Measurements from ENCODE around the gene GLTPD2. TPM values are rescaled to one million over a fixed set of nuclear protein-coding genes. Genes with fewer than 3 reads are reported as not detected.

The GLTPD2 gene
- total and polyA plus RNA-seq, 10 of the 15 experiments (the other 5 are each of a cell fraction or from before 2014, with no cell fraction given): 0.16 to 0.34 TPM; not detected in 8

GRCh38 chr17:4811471-4811870, 22.7 kb downstream of the GLTPD2 start:
- no peak overlapping the region for H3K9ac ChIP-seq (ENCODE audit: control insufficient read depth, insufficient read depth, low read length)
- CTCF ChIA-PET: no interaction called here
- H3K4me1 ChIP-seq (ENCODE audit: control insufficient read depth, insufficient read depth, low read length): peaks cover 4% of the 10 kb centered on the region
- POLR2A ChIA-PET: interaction anchor here (0.6 kb wide), 1 partner anchor 23 kb away, joined by 4 read pairs; no protein-coding TSS in a partner anchor
- no peak overlapping the region for H3K4me3 ChIP-seq
- TF ChIP-seq MEF2B (IDR thresholded peaks at IDR 0.05; ENCODE audit: partially characterized antibody, poor library complexity, severe bottlenecking) (no peak), RELB (IDR thresholded peaks at IDR 0.05; ENCODE audit: low read depth) (no peak), FOXK2 (IDR thresholded peaks at IDR 0.05) (no peak), SUZ12 (IDR thresholded peaks at IDR 0.05; ENCODE audit: unreplicated experiment) (no peak), STAT3 (IDR thresholded peaks at IDR 0.05; ENCODE audit: low read depth, low read length) (no peak), GATAD2B (conservative IDR thresholded peaks at IDR 0.05; ENCODE audit: low read depth) (no peak), ATF3 (IDR thresholded peaks at IDR 0.05; ENCODE audit: borderline replicate concordance, extremely low read depth, low read depth, low read length) (no peak), SIX5 (IDR thresholded peaks at IDR 0.05; ENCODE audit: low read depth, low read length, severe bottlenecking) (no peak), MTA3 (IDR thresholded peaks at IDR 0.05; ENCODE audit: borderline replicate concordance, low read length) (no peak), ATF7 (IDR thresholded peaks at IDR 0.05; ENCODE audit: low read depth) (no peak), MYB (IDR thresholded peaks at IDR 0.05; ENCODE audit: borderline replicate concordance, low read depth, low read length) (no peak), CBX3 (IDR thresholded peaks at IDR 0.05; ENCODE audit: borderline replicate concordance, low read depth) (no peak), SMC3 (IDR thresholded peaks at IDR 0.05; ENCODE audit: borderline replicate concordance, low read length) (no peak), MYC (IDR thresholded peaks at IDR 0.05; ENCODE audit: insufficient read depth, insufficient read length, insufficient replicate concordance, low read length, severe bottlenecking) (no peak)
- TF ChIP-seq, protein P1, sequence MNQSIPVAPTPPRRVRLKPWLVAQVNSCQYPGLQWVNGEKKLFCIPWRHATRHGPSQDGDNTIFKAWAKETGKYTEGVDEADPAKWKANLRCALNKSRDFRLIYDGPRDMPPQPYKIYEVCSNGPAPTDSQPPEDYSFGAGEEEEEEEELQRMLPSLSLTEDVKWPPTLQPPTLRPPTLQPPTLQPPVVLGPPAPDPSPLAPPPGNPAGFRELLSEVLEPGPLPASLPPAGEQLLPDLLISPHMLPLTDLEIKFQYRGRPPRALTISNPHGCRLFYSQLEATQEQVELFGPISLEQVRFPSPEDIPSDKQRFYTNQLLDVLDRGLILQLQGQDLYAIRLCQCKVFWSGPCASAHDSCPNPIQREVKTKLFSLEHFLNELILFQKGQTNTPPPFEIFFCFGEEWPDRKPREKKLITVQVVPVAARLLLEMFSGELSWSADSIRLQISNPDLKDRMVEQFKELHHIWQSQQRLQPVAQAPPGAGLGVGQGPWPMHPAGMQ (IDR thresholded peaks at IDR 0.05; ENCODE audit: borderline replicate concordance): no peak
- TF ChIP-seq, protein P2, sequence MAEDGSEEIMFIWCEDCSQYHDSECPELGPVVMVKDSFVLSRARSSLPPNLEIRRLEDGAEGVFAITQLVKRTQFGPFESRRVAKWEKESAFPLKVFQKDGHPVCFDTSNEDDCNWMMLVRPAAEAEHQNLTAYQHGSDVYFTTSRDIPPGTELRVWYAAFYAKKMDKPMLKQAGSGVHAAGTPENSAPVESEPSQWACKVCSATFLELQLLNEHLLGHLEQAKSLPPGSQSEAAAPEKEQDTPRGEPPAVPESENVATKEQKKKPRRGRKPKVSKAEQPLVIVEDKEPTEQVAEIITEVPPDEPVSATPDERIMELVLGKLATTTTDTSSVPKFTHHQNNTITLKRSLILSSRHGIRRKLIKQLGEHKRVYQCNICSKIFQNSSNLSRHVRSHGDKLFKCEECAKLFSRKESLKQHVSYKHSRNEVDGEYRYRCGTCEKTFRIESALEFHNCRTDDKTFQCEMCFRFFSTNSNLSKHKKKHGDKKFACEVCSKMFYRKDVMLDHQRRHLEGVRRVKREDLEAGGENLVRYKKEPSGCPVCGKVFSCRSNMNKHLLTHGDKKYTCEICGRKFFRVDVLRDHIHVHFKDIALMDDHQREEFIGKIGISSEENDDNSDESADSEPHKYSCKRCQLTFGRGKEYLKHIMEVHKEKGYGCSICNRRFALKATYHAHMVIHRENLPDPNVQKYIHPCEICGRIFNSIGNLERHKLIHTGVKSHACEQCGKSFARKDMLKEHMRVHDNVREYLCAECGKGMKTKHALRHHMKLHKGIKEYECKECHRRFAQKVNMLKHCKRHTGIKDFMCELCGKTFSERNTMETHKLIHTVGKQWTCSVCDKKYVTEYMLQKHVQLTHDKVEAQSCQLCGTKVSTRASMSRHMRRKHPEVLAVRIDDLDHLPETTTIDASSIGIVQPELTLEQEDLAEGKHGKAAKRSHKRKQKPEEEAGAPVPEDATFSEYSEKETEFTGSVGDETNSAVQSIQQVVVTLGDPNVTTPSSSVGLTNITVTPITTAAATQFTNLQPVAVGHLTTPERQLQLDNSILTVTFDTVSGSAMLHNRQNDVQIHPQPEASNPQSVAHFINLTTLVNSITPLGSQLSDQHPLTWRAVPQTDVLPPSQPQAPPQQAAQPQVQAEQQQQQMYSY (CRISPR knock-in tag; IDR thresholded peaks at IDR 0.05): no peak
- H3K36me3 ChIP-seq (ENCODE audit: control insufficient read depth in 2 of 2, insufficient read depth in 2 of 2, low read length in 1 of 2): no peaks in the 10 kb centered on the region
- in situ Hi-C loops (cut with MboI): no loop called here
- intact Hi-C loops (cut with micrococcal nuclease; ENCODE audit: unreplicated experiment): no loop called here
- DNase-seq (ENCODE audit: low read depth, low spot score) (no peak), ATAC-seq (no peak), FAIRE-seq (no peak)
- no TSS peak for BruUV-seq (replicated peaks)
- no peaks in the 10 kb centered on the region for H4K20me1 ChIP-seq (ENCODE audit: control insufficient read depth, insufficient read depth)
- H3K4me2 ChIP-seq (ENCODE audit: control insufficient read depth, insufficient read depth): no peak overlapping the region
- WGBS (ENCODE audit: insufficient coverage, insufficient replicate concordance, low lambda C conversion rate, missing lambda C conversion rate): 86% methylated on average over 12 of the region's 12 CpGs
- no peak overlapping the region for H3K27ac ChIP-seq (ENCODE audit: control insufficient read depth, insufficient read depth)
- no peaks in the 10 kb centered on the region for H3K27me3 ChIP-seq (replicated peaks in 1 of 2; ENCODE audit: control insufficient read depth in 2 of 2, insufficient read depth in 2 of 2, low read length in 1 of 2)
- SMC1A ChIA-PET (ENCODE audit: uncharacterized antibody, unreplicated experiment): no interaction called here
- H2AFZ ChIP-seq (ENCODE audit: control insufficient read depth, low read depth, low read length): no peak overlapping the region
- no peaks in the 10 kb centered on the region for H3K9me3 ChIP-seq (replicated peaks; ENCODE audit: control insufficient read depth, insufficient read depth, low read length)
- RAD21 ChIA-PET (ENCODE audit: unreplicated experiment): no interaction called here
- no peaks in the 10 kb centered on the region for H3K79me2 ChIP-seq (ENCODE audit: control insufficient read depth, insufficient read depth, low read length)
